CD4-positive, alpha-beta memory T cell (primary cell): Measurements from ENCODE around the gene IRAK4. TPM values are rescaled to one million over a fixed set of nuclear protein-coding genes. Genes with fewer than 3 reads are reported as not detected.

Experiments used
- CTCF ChIA-PET: fragments of 350-600 bp; sonication (Branson Sonifier 250); formaldehyde crosslinking; loops from one replicate; lab custom pipeline; 2021; ENCODE audit warnings: inconsistent platforms; ENCODE audit not compliant: partially characterized antibody; lab: Charles Lee
- POLR2A ChIA-PET: fragments of 350-600 bp; sonication (Branson Sonifier 250); formaldehyde crosslinking; loops from one replicate; lab custom pipeline; 2021; ENCODE audit not compliant: partially characterized antibody; lab: Charles Lee
- DNase-seq, 5 donors: peaks; one replicate each; pipeline versions ENCODE4 v3.0.0 to v3.0.0-alpha.2; 2020 to 2022; ENCODE audit warnings: mixed read lengths in 1 of 5
- H3K27ac ChIP-seq: one replicate; pipeline ENCODE4 v1.7.0; 2013; ENCODE audit warnings: low read depth, low read length
- H3K27me3 ChIP-seq: 2 replicates; pipeline ENCODE4 v1.7.0; 2013; ENCODE audit warnings: mild to moderate bottlenecking, low read length, moderate library complexity; ENCODE audit not compliant: insufficient read depth
- H3K36me3 ChIP-seq: 2 replicates; pipeline ENCODE4 v1.7.0; 2013; ENCODE audit warnings: mild to moderate bottlenecking, low read length, moderate library complexity; ENCODE audit not compliant: insufficient read depth
- H3K4me1 ChIP-seq: 2 replicates; pipeline ENCODE4 v1.7.0; 2013; ENCODE audit warnings: mild to moderate bottlenecking, low read length, moderate library complexity; ENCODE audit not compliant: insufficient read depth
- H3K4me3 ChIP-seq, 2 donors: one replicate each; pipeline ENCODE4 v1.7.0; 2013; ENCODE audit warnings: low read length in 2 of 2, mild to moderate bottlenecking in 1 of 2
- H3K9me3 ChIP-seq, 2 donors: one replicate each; pipeline ENCODE4 v1.7.0; 2013; ENCODE audit warnings: low read length in 2 of 2, control low read depth in 1 of 2; ENCODE audit not compliant: control insufficient read depth in 1 of 2
- H3K27ac Mint-ChIP-seq, 7 donors: one replicate each; pipeline ENCODE4 v1.8.0; 2020 to 2021; ENCODE audit warnings: mixed read lengths in 7 of 7, mild to moderate bottlenecking in 6 of 7, inconsistent platforms in 3 of 7, moderate library complexity in 3 of 7
- H3K27me3 Mint-ChIP-seq, 2 donors: one replicate each; pipeline ENCODE4 v1.8.0; 2020 to 2021; ENCODE audit warnings: mixed read lengths in 2 of 2
- H3K36me3 Mint-ChIP-seq, 2 donors: one replicate each; pipeline ENCODE4 v1.8.0; 2020 to 2021; ENCODE audit warnings: mixed read lengths in 2 of 2, inconsistent platforms in 1 of 2, mild to moderate bottlenecking in 1 of 2
- H3K4me1 Mint-ChIP-seq, 4 donors: one replicate each; pipeline ENCODE4 v1.8.0; 2020 to 2021; ENCODE audit warnings: mixed read lengths in 4 of 4, mild to moderate bottlenecking in 1 of 4
- H3K4me3 Mint-ChIP-seq, 8 donors: one replicate each; pipeline ENCODE4 v1.8.0; 2020 to 2021; ENCODE audit warnings: mixed read lengths in 8 of 8, mild to moderate bottlenecking in 7 of 8, moderate library complexity in 6 of 8, inconsistent platforms in 3 of 8
- H3K9me3 Mint-ChIP-seq, 8 donors: one replicate each; pipeline ENCODE4 v1.8.0; 2020 to 2021; ENCODE audit warnings: mixed read lengths in 8 of 8, mild to moderate bottlenecking in 5 of 8, inconsistent platforms in 3 of 8, moderate library complexity in 1 of 8
- intact Hi-C: fragments of 100-400 bp; cut with micrococcal nuclease; formaldehyde crosslinking; loops from one replicate; pipeline ENCODE4 v1.15.1; 2023
- polyA plus RNA-seq, 2 donors: library from polyadenylated mRNA; unstranded; fragments of 300-500 nt; fragmentation: Illumina TruSeq; gene quantifications; one replicate each; pipeline ENCODE4 v1.2.3, GENCODE V29; 2021
- total RNA-seq, 2 experiments: library from RNA; stranded (reverse); gene quantifications; one replicate each; pipeline ENCODE4 v1.2.3, GENCODE V29; 2021

The IRAK4 gene
- total and polyA plus RNA-seq, 4 experiments from 2014 or later: 31.3 to 73.1 (median 50.0) TPM

DNA sequence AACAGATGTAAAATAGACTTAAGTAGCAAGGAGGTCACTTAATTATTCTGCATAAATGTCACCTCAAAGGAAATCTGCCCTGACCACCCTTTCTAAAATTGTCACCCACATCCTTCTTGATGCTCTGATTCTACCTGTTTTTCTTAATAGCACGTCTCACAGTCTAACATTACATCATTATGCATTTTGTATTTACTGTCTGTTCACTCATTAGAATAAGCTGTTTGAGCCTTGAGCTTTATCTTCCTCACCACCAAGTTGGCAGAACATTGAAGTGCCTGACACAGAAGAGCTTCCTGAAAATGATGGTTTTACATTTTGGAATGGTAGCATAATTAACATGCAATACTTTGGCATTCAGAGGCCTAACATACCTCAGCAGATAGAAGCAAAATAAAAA, 68.3 kb downstream of the IRAK4 start:
- H3K27ac ChIP-seq: no peak overlapping the region
- ChIA-PET POLR2A (no interaction called here), CTCF (no interaction called here)
- no peak overlapping the region for H3K4me3 ChIP-seq
- H3K4me3 Mint-ChIP-seq: no peak overlapping the region
- peaks cover 2% of the 10 kb centered on the region in 2 donors for H3K27me3 Mint-ChIP-seq
- peaks cover 11% of the 10 kb centered on the region for H3K4me1 ChIP-seq
- intact Hi-C loops: no loop called here
- no peaks in the 10 kb centered on the region for H3K36me3 ChIP-seq
- H3K36me3 Mint-ChIP-seq: no peaks in the 10 kb centered on the region
- no peak for DNase-seq
- no peaks in the 10 kb centered on the region for H3K9me3 ChIP-seq
- no peak overlapping the region for H3K27ac Mint-ChIP-seq
- peaks cover 6 to 16% (median 11%) of the 10 kb centered on the region in 4 donors for H3K4me1 Mint-ChIP-seq
- H3K27me3 ChIP-seq: no peaks in the 10 kb centered on the region
- no peaks in the 10 kb centered on the region for H3K9me3 Mint-ChIP-seq

DNA sequence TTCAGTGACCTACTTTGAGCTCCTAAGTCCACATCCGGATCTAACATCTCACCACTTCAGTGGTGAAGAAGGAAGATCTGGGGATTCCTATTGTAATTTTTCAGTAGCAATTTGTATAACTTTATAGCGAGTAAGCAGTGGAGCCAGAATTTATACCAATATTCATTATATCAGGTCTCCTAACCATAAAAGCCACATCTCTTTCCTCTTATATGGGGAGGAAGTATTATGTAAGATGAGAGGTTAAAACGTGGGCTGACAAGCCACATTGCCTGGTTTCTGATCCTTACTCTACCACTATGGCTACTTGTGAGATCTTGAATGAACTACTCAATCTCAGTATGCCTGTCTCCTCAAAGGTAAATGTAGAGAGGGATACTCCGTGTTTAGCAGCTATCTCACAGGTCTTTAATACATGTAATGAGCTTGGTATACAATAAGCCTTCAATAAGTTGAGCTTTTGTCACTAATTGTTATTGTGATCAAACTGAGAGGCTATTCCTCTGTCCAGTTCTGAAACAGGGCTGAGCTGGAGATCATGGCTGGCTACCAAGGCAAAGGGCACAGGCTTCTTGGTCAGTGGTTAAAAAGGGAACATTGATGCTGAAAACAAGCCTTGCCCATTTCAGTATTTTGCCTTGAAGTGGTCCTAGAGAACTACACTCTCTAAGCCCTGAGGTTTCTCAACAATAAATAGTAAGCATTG, 73.9 kb downstream of the IRAK4 start:
- H3K36me3 ChIP-seq: no peaks in the 10 kb centered on the region
- no peaks in the 10 kb centered on the region for H3K9me3 Mint-ChIP-seq
- H3K36me3 Mint-ChIP-seq: peaks cover 0 to 3% of the 10 kb centered on the region in 2 donors
- peak overlapping the region in 6 of 8 donors; percentile 6 to 81 (median 60) for H3K4me3 Mint-ChIP-seq
- ChIA-PET POLR2A (interaction anchor here (1.4 to 4.6 kb wide), 3 partner anchors 16 to 73 kb away, joined by 3 to 90 read pairs (median 11); partner anchors contain the start of genes IRAK4 and TWF1), CTCF (interaction anchor here (0.9 to 1.4 kb wide), 3 partner anchors 26 to 73 kb away, joined by 3 to 4 read pairs (median 3); no protein-coding TSS in a partner anchor)
- peaks cover 46% of the 10 kb centered on the region for H3K4me1 ChIP-seq
- peak in 4 of 5 donors; percentile 40 to 51 (median 44) for DNase-seq
- H3K9me3 ChIP-seq: no peaks in the 10 kb centered on the region
- peak overlapping the region in 5 of 7 donors; percentile 19 to 80 (median 65) for H3K27ac Mint-ChIP-seq
- H3K27me3 ChIP-seq: no peaks in the 10 kb centered on the region
- H3K4me3 ChIP-seq: no peak overlapping the region
- no peak overlapping the region for H3K27ac ChIP-seq
- H3K27me3 Mint-ChIP-seq: no peaks in the 10 kb centered on the region
- intact Hi-C loops: no loop called here
- H3K4me1 Mint-ChIP-seq: peaks cover 28 to 53% (median 40%) of the 10 kb centered on the region in 4 donors

DNA sequence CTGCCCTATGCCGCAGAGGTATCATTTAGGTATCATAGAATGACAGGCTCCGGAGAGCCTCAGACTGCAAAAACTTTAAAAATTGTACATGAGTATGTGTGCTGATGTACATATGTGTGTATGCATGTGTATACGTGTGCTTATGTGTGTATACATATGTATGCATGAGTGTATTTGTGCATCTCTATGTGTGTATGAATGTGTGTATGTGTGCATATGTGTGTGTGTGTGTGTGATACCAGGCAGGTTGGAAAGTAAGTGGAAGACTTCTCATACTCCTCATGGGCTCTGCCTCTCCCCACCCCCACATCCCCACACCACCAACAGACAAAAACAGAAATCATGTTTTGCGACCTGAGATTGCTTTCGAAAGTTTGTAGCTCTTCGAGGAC, 76.5 kb downstream of the IRAK4 start:
- Histone ChIP-seq H3K9me3 (no peaks in the 10 kb centered on the region), H3K4me3 (peak overlapping the region; percentile 8 to 67), H3K27me3 (no peaks in the 10 kb centered on the region), H3K4me1 (peaks cover 46% of the 10 kb centered on the region), H3K27ac (peak overlapping the region; percentile 61), H3K36me3 (no peaks in the 10 kb centered on the region)
- Mint-ChIP-seq H3K27ac (peak overlapping the region; percentile 77 to 98 (median 91)), H3K4me1 (peaks cover 29 to 58% (median 46%) of the 10 kb centered on the region in 4 donors), H3K27me3 (no peaks in the 10 kb centered on the region), H3K36me3 (peaks cover 0 to 3% of the 10 kb centered on the region in 2 donors), H3K4me3 (peak overlapping the region; percentile 85 to 98 (median 90)), H3K9me3 (no peaks in the 10 kb centered on the region)
- peak in 1 of 5 donors; percentile 16 for DNase-seq
- ChIA-PET POLR2A (interaction anchor here (0.8 to 4.6 kb wide), 7 partner anchors 11 to 77 kb away, joined by 3 to 90 read pairs (median 5); partner anchors contain the start of genes IRAK4, PUS7L and TWF1), CTCF (interaction anchor here (1.1 to 1.3 kb wide), 2 partner anchors 29 to 47 kb away, joined by 3 to 4 read pairs; partner anchors contain the start of gene TWF1)
- intact Hi-C loops: loop anchor here (2.0 to 5.0 kb wide), 2 partner anchors 47 to 76 kb away; partner anchors contain the start of genes IRAK4 and PUS7L

DNA sequence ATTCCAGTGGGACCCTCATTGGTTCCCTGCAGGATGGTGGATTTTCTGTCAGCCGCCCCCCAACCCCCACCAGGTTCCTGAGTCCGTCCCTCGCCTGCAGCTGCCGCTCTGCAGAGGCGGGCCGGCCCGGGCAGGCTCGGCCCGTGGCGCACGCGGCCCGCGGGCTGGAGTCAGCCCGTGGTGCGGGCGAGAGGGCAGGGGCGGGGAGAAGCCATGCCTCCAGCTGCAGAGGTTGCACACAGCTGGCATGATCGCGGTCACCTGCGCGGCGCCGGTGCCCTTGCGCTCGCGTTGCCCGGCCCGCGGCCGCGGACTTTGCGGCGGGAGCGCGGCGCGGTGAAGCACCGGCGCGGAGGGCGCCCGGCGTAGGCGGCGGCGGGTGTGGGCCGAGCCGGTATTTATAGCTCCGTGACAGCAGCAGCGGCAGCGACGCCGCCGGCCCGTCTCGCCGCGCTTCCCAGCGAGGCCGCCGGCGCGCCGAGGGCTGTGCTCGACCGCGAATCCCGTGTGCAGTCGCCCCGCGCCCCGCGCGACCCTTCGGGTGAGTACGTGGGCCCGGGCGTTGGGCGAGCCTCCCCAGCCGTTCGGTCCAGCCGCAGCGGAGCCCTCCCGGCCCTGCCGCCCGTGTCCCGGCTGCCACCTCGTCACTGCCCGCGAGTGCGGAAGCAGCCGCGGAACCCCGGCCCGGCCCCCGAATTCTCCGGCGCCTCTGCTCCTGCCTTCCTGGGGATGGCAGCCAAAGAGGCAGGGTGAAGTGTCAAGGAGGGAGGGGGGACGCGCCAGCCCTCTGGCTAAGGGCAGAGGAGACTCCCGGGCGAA, 77.1 kb downstream of the IRAK4 start, which contains the start of gene TMEM117:
Gene TMEM117, plus strand, starts transcription at position 426 of the 819 bp plus-strand sequence.
- no peaks in the 10 kb centered on the region for H3K27me3 Mint-ChIP-seq
- ChIA-PET CTCF (interaction anchor here (1.1 to 1.3 kb wide), 2 partner anchors 30 to 47 kb away, joined by 3 to 4 read pairs; partner anchors contain the start of gene TWF1), POLR2A (interaction anchor here (0.8 to 4.6 kb wide), 7 partner anchors 11 to 78 kb away, joined by 3 to 90 read pairs (median 5); partner anchors contain the start of genes IRAK4, PUS7L and TWF1)
- DNase-seq: peak; percentile 66 to 74 (median 70)
- H3K4me1 ChIP-seq: peaks cover 46% of the 10 kb centered on the region
- H3K27me3 ChIP-seq: no peaks in the 10 kb centered on the region
- H3K4me3 ChIP-seq: peak within 1 kb of the TSS; percentile 26 to 67
- peak within 1 kb of the TSS; percentile 85 to 98 (median 90) for H3K4me3 Mint-ChIP-seq
- no peaks in the 10 kb centered on the region for H3K36me3 ChIP-seq
- peaks cover 0 to 3% of the 10 kb centered on the region in 2 donors for H3K36me3 Mint-ChIP-seq
- peaks cover 29 to 55% (median 46%) of the 10 kb centered on the region in 4 donors for H3K4me1 Mint-ChIP-seq
- H3K9me3 Mint-ChIP-seq: no peaks in the 10 kb centered on the region
- peak within 1 kb of the TSS; percentile 61 for H3K27ac ChIP-seq
- H3K27ac Mint-ChIP-seq: peak within 1 kb of the TSS; percentile 85 to 98 (median 91)
- intact Hi-C loops: loop anchor here (1.0 to 5.0 kb wide), 3 partner anchors 30 to 77 kb away; partner anchors contain the start of genes IRAK4, PUS7L and TWF1
- no peaks in the 10 kb centered on the region for H3K9me3 ChIP-seq

DNA sequence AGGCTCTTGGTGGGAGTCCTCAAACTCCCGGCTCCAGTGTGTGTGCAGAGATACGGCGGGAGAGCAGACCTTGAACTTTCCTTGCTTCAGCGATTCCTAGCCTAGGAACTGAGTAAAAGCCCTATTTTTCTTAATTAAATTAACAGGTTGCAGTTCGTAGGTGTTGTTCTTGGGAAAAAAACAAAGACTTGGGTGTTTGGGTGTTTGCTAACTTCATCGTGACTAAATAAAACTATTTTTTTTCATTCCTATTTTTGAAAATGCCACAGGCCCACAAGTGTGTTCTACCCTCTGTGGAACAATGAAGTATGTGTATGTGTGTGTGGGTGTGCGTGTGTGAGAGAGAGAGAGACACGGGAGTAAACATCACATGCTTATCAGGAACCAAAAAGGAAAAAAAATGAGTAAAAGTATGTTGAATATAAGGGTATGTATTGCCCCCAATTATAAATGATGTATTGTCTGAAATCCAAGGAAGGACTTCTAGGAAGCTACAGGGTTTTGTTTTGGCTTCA, 77.8 kb downstream of the IRAK4 start:
- CTCF ChIA-PET: no interaction called here
- POLR2A ChIA-PET: interaction anchor here (0.7 to 4.6 kb wide), 7 partner anchors 23 to 79 kb away, joined by 3 to 90 read pairs (median 5); partner anchors contain the start of genes IRAK4, PUS7L and TWF1
- no peaks in the 10 kb centered on the region for H3K9me3 ChIP-seq
- H3K9me3 Mint-ChIP-seq: no peaks in the 10 kb centered on the region
- peaks cover 40% of the 10 kb centered on the region for H3K4me1 ChIP-seq
- no peaks in the 10 kb centered on the region for H3K27me3 ChIP-seq
- intact Hi-C loops: loop anchor here (1.0 to 5.0 kb wide), 2 partner anchors 30 to 46 kb away; partner anchors contain the start of gene TWF1
- H3K4me3 Mint-ChIP-seq: peak overlapping the region; percentile 66 to 85 (median 80)
- no peaks in the 10 kb centered on the region for H3K27me3 Mint-ChIP-seq
- H3K27ac Mint-ChIP-seq: peak overlapping the region; percentile 80 to 89 (median 84)
- H3K27ac ChIP-seq: peak overlapping the region; percentile 61
- H3K4me1 Mint-ChIP-seq: peaks cover 25 to 48% (median 41%) of the 10 kb centered on the region in 4 donors
- peak overlapping the region; percentile 26 to 67 for H3K4me3 ChIP-seq
- H3K36me3 Mint-ChIP-seq: peaks cover 0 to 3% of the 10 kb centered on the region in 2 donors
- H3K36me3 ChIP-seq: no peaks in the 10 kb centered on the region
- DNase-seq: peak in 1 of 5 donors; percentile 14
